Activated CD8-positive, alpha-beta memory T cell treated with anti-CD3 and anti-CD28 coated beads for 4 hours (primary cell): ENCODE measurements around the gene YBX1.
"Not testable (repeated sequence)": the region's sequence is repeated elsewhere in the genome, so short reads cannot be mapped to it uniquely, and the experiment has no call there.

Experiments used
- DNase-seq, 2 donors: peaks; one replicate each; pipeline ENCODE4 v3.0.0-alpha.2; 2020; ENCODE audit warnings: low read depth in 2 of 2

Gene YBX1

GRCh38 chr1:42748021-42748420 is 65.8 kb downstream of the YBX1 start:
- no peak for DNase-seq

DNA sequence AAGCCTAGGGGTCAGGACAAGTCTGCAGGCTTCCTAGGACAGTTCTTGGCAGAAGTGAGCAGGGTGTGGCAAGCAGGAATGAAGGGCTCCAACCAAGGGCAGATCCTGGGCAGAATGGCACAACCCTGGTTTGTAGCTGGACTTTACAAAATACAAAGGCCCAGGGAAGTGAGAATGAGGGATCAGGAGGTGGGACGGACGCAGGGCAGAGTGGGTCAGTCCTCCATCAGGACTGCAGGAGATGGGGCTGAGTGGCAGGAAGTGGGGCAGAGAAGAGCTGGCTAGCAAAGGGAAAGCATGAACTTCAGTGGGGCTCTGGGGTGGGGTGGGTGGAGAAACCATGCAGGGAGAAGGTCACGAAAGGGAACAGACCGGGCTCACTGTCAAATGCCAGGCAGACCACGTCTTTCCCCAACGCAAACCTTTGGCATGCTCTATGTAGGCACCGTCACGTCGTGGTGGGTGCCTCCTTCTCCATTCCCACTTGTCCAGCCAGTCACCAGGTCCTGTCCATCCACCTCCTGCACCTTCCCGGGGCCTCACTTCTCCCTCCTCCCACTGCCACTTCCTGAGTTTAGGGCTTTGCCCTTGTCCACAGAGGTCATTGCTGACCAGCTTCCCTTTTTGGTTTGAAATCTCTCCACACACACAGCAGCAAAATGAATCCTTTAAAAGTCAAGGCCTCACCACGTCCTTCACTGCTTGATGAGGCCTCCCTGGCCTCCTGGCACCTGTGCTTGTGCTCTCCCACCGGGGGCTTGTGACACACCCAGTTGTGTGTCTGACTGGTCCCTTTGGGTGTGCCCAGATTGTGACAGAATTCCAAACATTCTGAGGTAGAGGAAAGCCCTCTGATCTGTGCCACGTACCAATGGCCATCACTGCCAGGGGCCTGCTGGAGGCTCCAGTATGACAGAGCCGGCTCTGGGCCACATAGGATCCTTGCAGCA is 66.5 kb downstream of the YBX1 start:
- DNase-seq: no peak

DNA sequence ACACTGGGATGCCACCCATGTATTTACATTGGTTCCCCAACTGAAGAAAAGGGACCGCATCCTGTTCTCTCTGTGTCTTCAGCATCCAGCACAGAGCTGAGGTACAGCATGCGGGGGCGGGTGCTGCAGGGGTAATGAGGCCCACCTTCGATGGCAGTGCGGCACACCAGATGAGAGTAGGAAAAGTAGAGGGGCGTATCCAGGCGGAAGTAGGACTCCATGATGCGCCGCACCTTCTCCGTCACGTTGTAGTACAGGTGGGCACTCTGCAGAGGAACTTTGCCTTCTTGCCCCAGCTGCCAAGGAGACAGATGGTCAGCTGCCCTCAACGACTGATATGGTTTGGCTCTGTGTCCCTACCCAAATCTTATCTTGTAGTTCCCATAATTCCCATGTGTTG is 67.8 kb downstream of the YBX1 start:
- DNase-seq: no peak

DNA sequence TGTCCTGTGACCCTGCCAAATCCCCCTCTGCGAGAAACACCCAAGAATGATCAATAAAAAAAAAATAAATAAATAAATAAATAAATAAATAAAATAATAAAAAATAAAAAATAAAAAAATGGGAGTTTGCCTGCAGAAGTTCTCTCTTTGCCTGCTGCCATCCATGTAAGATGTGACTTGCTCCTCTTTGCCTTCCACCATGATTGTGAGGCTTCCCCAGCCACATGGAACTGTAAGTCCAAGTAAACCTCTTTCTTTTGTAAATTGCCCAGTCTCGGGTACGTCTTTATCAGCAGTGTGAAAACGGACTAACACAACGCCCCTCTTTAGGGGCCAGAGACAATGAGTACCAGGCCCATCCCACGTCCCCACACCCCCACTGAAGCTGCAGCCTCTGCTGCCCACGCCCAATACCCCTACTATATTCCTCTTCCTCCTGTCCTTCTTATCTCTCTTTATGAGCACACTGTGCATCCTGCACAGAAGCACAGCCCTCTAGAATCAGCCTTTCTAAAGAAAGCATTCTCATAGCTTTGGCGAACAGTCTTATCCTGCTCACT is 69.4 kb downstream of the YBX1 start:
- not testable (repeated sequence) for DNase-seq

DNA sequence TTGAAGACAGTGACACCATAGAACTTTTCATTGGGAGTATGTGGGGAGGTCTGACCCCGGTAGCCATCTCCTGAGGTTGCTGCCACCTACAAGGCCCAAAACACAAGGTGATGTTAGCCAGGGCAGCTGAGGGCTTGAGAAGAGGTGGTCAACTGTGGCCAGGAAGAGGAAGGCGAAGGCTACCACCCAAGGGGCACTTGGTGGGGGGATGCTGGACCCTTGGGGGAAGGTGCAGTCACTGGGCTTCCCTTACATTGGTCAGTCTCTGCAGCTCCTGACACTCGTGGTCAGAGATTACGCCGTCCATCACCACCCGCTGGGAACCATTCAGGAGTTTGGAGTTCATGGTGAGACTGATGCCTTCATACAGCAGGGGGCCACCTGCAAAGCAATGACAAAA is 70.1 kb downstream of the YBX1 start:
- DNase-seq: no peak

- DNase-seq: no peak
These were observed 70.9 kb downstream of the YBX1 start for GRCh38 chr1:42753070-42753469.
